Neuronal stem cell (in vitro differentiated cells): ENCODE data around the gene FBF1.

Source experiments
- DNase-seq: peaks from one replicate; pipeline ENCODE4 v3.0.0-alpha.2; 2013; ENCODE audit warnings: low spot score
- H2AFZ ChIP-seq: one replicate; pipeline ENCODE4 v1.6.1; 2013; ENCODE audit warnings: mild to moderate bottlenecking, low read length, inconsistent platforms
- H2AK5ac ChIP-seq: 2 replicates; pipeline ENCODE4 v1.6.1; 2013; ENCODE audit warnings: low read depth, mild to moderate bottlenecking, inconsistent platforms, low read length, moderate library complexity, mixed read lengths
- H2BK120ac ChIP-seq: 2 replicates; pipeline ENCODE4 v1.6.1; 2013; ENCODE audit warnings: low read depth, mild to moderate bottlenecking, inconsistent platforms, low read length, moderate library complexity, mixed read lengths
- H2BK12ac ChIP-seq: one replicate; pipeline ENCODE4 v1.6.1; 2013; ENCODE audit warnings: low read length, inconsistent platforms
- H2BK15ac ChIP-seq: 2 replicates; pipeline ENCODE4 v1.6.1; 2013; ENCODE audit warnings: mild to moderate bottlenecking, low read length, inconsistent platforms, mixed read lengths
- H2BK5ac ChIP-seq: one replicate; pipeline ENCODE4 v1.6.1; 2013; ENCODE audit warnings: inconsistent platforms, mild to moderate bottlenecking, low read length, moderate library complexity
- H3K14ac ChIP-seq: one replicate; pipeline ENCODE4 v1.6.1; 2013; ENCODE audit warnings: low read length, inconsistent platforms
- H3K18ac ChIP-seq: 2 replicates; pipeline ENCODE4 v1.6.1; 2013; ENCODE audit warnings: low read length, inconsistent platforms
- H3K23ac ChIP-seq: 2 replicates; pipeline ENCODE4 v1.6.1; 2013; ENCODE audit warnings: low read depth, mild to moderate bottlenecking, mixed read lengths, low read length, inconsistent platforms; ENCODE audit not compliant: poor library complexity
- H3K27ac ChIP-seq: replicated peaks from 3 replicates; pipeline ENCODE4 v1.5.1; 2013; ENCODE audit warnings: low read length, inconsistent platforms
- H3K27me3 ChIP-seq, 3 experiments: 2 replicates each; pipeline ENCODE4 v1.6.1; 2013; ENCODE audit warnings: low read length in 3 of 3, mild to moderate bottlenecking in 2 of 3, inconsistent platforms in 1 of 3, low read depth in 1 of 3, mixed read lengths in 1 of 3, moderate library complexity in 1 of 3; ENCODE audit not compliant: control insufficient read depth in 3 of 3, insufficient read depth in 3 of 3
- H3K36me3 ChIP-seq, 2 donors: replicated peaks in 1 of 2; 2 replicates each; pipeline ENCODE4 v1.6.1; 2013; ENCODE audit warnings: low read length in 2 of 2; ENCODE audit not compliant: control insufficient read depth in 2 of 2, insufficient read depth in 2 of 2
- H3K4ac ChIP-seq: 2 replicates; pipeline ENCODE4 v1.6.1; 2013; ENCODE audit warnings: inconsistent platforms, mild to moderate bottlenecking, low read length, moderate library complexity
- H3K4me1 ChIP-seq, 2 donors: 1 replicate in 1 of 2; 2 replicates in 1 of 2; pipeline ENCODE4 v1.6.1; 2013; ENCODE audit warnings: low read length in 2 of 2, low read depth in 1 of 2; ENCODE audit not compliant: control insufficient read depth in 2 of 2, insufficient read depth in 1 of 2
- H3K4me2 ChIP-seq: one replicate; pipeline ENCODE4 v1.6.1; 2013; ENCODE audit warnings: mild to moderate bottlenecking, low read length, inconsistent platforms; ENCODE audit not compliant: insufficient read depth, poor library complexity, severe bottlenecking
- H3K4me3 ChIP-seq, 2 donors: 2 replicates each; pipeline ENCODE4 v1.5.1; 2013; ENCODE audit warnings: low read length in 2 of 2, mild to moderate bottlenecking in 2 of 2, inconsistent platforms in 1 of 2, moderate library complexity in 1 of 2
- H3K79me1 ChIP-seq: one replicate; pipeline ENCODE4 v1.6.1; 2013; ENCODE audit warnings: low read depth, mild to moderate bottlenecking, inconsistent platforms, low read length, moderate library complexity
- H3K9ac ChIP-seq: one replicate; pipeline ENCODE4 v1.6.1; 2013; ENCODE audit warnings: mild to moderate bottlenecking, low read depth, low read length, inconsistent platforms; ENCODE audit not compliant: poor library complexity
- H3K9me3 ChIP-seq, 2 donors: replicated peaks in 1 of 2; 2 replicates each; pipeline versions ENCODE3 to v1.6.1; 2013; ENCODE audit warnings: low read length in 2 of 2, mild to moderate bottlenecking in 2 of 2, inconsistent platforms in 1 of 2, low read depth in 1 of 2, mixed read lengths in 1 of 2, moderate library complexity in 1 of 2; ENCODE audit not compliant: control insufficient read depth in 2 of 2, insufficient read depth in 1 of 2
- H4K8ac ChIP-seq: one replicate; pipeline ENCODE4 v1.6.1; 2013; ENCODE audit warnings: low read depth, mild to moderate bottlenecking, inconsistent platforms, low read length, moderate library complexity
- H4K91ac ChIP-seq: one replicate; pipeline ENCODE4 v1.6.1; 2013; ENCODE audit warnings: low read length, low read depth, mild to moderate bottlenecking, inconsistent platforms; ENCODE audit not compliant: poor library complexity
- WGBS, 2 donors: extraction: QIAGEN DNeasy Blood & Tissue Kit; methylation state at CpG; one replicate each; pipeline ENCODE4 v1.1.7; 2013; ENCODE audit warnings: missing lambda C conversion rate in 2 of 2, mixed read lengths in 1 of 2; ENCODE audit not compliant: insufficient read length in 2 of 2, insufficient replicate concordance in 1 of 2; ENCODE audit errors: extremely low coverage in 2 of 2; 5-methylcytosine and 5-hydroxymethylcytosine counted together

The FBF1 gene

GRCh38 chr17:75959839-75960511, 19.1 kb upstream of the FBF1 start:
- WGBS, 2 donors, result no CpG with 5 or more reads among the region's 11 CpGs
- no peak for DNase-seq

DNA sequence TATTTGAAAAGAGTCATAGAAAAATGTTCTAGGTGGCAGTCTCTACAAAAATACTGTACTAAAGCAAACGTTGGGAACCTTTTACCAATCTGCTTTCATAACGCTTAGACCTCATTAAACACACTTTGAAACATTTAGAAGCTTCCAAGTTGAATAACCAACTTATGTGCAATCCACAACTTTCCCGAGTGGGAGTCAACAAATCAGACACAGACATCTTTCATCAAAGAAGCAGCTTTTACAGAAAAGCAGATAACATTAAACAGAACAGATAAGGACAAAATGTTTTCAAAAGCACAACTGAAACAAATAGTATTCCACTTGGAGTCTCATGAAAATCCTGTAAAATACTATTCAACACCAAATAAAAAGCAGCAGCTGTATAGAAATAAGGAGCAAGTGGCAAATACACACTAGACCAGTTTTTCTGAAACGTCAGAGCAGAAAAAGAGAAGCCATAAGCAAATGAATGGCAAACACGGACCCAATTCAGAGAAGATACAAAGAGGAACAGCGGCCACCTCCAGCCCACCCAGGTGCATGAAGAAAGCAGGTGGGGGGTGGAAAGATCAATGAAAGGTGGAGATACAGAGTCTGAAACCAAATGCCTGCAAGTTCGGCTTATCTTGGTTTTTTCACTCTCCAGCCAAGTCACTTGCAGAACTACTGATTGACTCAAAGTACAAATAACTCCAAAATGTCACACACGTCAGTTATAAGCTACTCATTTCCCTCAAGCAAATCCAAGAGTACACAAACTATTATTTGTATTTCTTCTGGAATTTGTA, 18.4 kb upstream of the FBF1 start:
- Histone ChIP-seq H2BK15ac (no peak overlapping the region), H4K8ac (no peak overlapping the region), H2AK5ac (no peak overlapping the region), H2AFZ (no peak overlapping the region), H3K9ac (no peak overlapping the region), H3K27me3 (no peaks in the 10 kb centered on the region), H3K27ac (no peak overlapping the region), H3K79me1 (no peaks in the 10 kb centered on the region), H2BK12ac (no peak overlapping the region), H3K18ac (no peak overlapping the region), H3K4me1 (peaks cover 0 to 3% of the 10 kb centered on the region in 2 donors), H3K36me3 (peaks cover 0 to 22% of the 10 kb centered on the region in 2 donors), H3K9me3 (no peaks in the 10 kb centered on the region), H3K4me3 (no peak overlapping the region), H2BK5ac (no peak overlapping the region), H3K4ac (no peak overlapping the region), H3K14ac (no peak overlapping the region), H2BK120ac (no peak overlapping the region), H4K91ac (no peak overlapping the region), H3K4me2 (no peak overlapping the region), H3K23ac (no peak overlapping the region)
- whole genome bisulfite sequencing, 2 donors, result no CpG with 5 or more reads among the region's 8 CpGs
- no peak for DNase-seq

More at GRCh38 chr17:75959839-75960511, 19.1 kb upstream of the FBF1 start:
- no peak overlapping the region for H2BK15ac ChIP-seq
- H4K8ac ChIP-seq, result no peak overlapping the region
- H2AFZ ChIP-seq, result no peak overlapping the region
- H3K27me3 ChIP-seq, result no peaks in the 10 kb centered on the region
- H3K23ac ChIP-seq, result no peak overlapping the region
- no peak overlapping the region for H3K4ac ChIP-seq
- H3K4me3 ChIP-seq, result no peak overlapping the region
- no peak overlapping the region for H3K9ac ChIP-seq
- H3K4me1 ChIP-seq, result peaks cover 0 to 3% of the 10 kb centered on the region in 2 donors
- H3K14ac ChIP-seq, result no peak overlapping the region
- no peaks in the 10 kb centered on the region for H3K9me3 ChIP-seq
- no peaks in the 10 kb centered on the region for H3K79me1 ChIP-seq
- H3K18ac ChIP-seq, result no peak overlapping the region
- no peak overlapping the region for H2BK120ac ChIP-seq
- H2BK5ac ChIP-seq, result no peak overlapping the region
- H4K91ac ChIP-seq, result no peak overlapping the region
- H3K36me3 ChIP-seq, result peaks cover 0 to 18% of the 10 kb centered on the region in 2 donors
- no peak overlapping the region for H3K27ac ChIP-seq
- no peak overlapping the region for H2BK12ac ChIP-seq
- H2AK5ac ChIP-seq, result no peak overlapping the region
- H3K4me2 ChIP-seq, result no peak overlapping the region

- no peak overlapping the region for H3K4ac ChIP-seq
- H4K8ac ChIP-seq, result no peak overlapping the region
- no peak overlapping the region for H3K27ac ChIP-seq
- no peak overlapping the region for H2AK5ac ChIP-seq
- no peak overlapping the region for H2BK5ac ChIP-seq
- H3K27me3 ChIP-seq, result no peaks in the 10 kb centered on the region
- H2AFZ ChIP-seq, result no peak overlapping the region
- no peak overlapping the region for H4K91ac ChIP-seq
- no peak overlapping the region for H2BK12ac ChIP-seq
- peaks cover 17 to 89% of the 10 kb centered on the region in 2 donors for H3K36me3 ChIP-seq
- no peak overlapping the region for H3K14ac ChIP-seq
- H3K79me1 ChIP-seq, result no peaks in the 10 kb centered on the region
- DNase-seq, result no peak
- no peaks in the 10 kb centered on the region for H3K9me3 ChIP-seq
- H3K4me1 ChIP-seq, result no peaks in the 10 kb centered on the region
- no peak overlapping the region for H3K4me2 ChIP-seq
- no peak overlapping the region for H3K23ac ChIP-seq
- WGBS, 2 donors, result no CpG with 5 or more reads among the region's 8 CpGs
- H2BK15ac ChIP-seq, result no peak overlapping the region
- no peak overlapping the region for H2BK120ac ChIP-seq
- H3K9ac ChIP-seq, result no peak overlapping the region
- H3K4me3 ChIP-seq, result no peak overlapping the region
- H3K18ac ChIP-seq, result no peak overlapping the region
Observed at GRCh38 chr17:75950855-75951554, 10.2 kb upstream of the FBF1 start.

GRCh38 chr17:75950421-75950820, 9.6 kb upstream of the FBF1 start:
- Histone ChIP-seq H3K4me3 (no peak overlapping the region), H3K79me1 (no peaks in the 10 kb centered on the region), H3K4me1 (no peaks in the 10 kb centered on the region), H3K27me3 (no peaks in the 10 kb centered on the region), H4K8ac (no peak overlapping the region), H2BK120ac (no peak overlapping the region), H3K4me2 (no peak overlapping the region), H2BK5ac (no peak overlapping the region), H3K4ac (no peak overlapping the region), H2AFZ (no peak overlapping the region), H2AK5ac (no peak overlapping the region), H4K91ac (no peak overlapping the region), H3K9ac (no peak overlapping the region), H3K23ac (no peak overlapping the region), H3K9me3 (no peaks in the 10 kb centered on the region), H3K18ac (no peak overlapping the region), H3K27ac (no peak overlapping the region), H2BK15ac (no peak overlapping the region), H2BK12ac (no peak overlapping the region), H3K14ac (no peak overlapping the region), H3K36me3 (peaks cover 17 to 89% of the 10 kb centered on the region in 2 donors)
- WGBS, 2 donors, result no CpG with 5 or more reads among the region's 6 CpGs
- DNase-seq, result no peak
